ENCODE data around the gene METAP2.
"Not testable (repeated sequence)": the region's sequence is repeated elsewhere in the genome, so short reads cannot be mapped to it uniquely, and the experiment has no call there.

Gene METAP2

DNA sequence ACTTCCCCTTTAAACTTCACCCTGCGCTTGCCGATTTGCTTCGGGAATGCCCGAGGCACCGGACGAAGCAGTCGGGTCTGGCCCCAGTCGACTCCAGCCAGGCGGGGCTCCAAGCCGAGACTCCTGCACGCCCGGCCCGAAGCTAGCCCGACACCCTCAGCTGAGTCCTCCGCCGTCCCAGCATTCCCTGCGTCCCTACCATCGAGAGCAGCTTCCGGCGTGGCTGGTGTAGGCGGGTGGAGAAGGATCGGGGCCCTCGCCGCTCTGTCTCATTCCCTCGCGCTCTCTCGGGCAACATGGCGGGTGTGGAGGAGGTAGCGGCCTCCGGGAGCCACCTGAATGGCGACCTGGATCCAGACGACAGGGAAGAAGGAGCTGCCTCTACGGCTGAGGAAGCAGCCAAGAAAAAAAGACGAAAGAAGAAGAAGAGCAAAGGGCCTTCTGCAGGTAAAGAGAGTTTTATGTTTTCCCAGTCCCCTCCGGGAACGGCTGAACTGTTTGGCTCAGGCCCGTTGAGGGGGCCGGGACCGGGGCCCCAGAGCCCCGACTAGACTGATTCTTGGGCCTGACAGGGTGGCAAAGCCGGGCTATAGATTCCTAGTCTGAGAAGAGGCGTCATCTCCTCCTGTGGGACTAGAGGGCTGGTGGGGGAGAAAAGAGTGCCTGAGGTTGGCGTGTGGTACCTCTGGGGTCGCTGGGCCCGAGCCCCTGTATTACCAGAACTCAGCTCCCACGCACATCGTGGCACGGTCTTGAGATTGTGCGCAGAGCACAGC, at the start of gene METAP2:
Gene METAP2 (plus strand): TSS at position 269 of the 776 bp plus-strand sequence. CDS start 28 bp downstream, at position 297.
- peak; percentile 90 for DNase-seq

DNA sequence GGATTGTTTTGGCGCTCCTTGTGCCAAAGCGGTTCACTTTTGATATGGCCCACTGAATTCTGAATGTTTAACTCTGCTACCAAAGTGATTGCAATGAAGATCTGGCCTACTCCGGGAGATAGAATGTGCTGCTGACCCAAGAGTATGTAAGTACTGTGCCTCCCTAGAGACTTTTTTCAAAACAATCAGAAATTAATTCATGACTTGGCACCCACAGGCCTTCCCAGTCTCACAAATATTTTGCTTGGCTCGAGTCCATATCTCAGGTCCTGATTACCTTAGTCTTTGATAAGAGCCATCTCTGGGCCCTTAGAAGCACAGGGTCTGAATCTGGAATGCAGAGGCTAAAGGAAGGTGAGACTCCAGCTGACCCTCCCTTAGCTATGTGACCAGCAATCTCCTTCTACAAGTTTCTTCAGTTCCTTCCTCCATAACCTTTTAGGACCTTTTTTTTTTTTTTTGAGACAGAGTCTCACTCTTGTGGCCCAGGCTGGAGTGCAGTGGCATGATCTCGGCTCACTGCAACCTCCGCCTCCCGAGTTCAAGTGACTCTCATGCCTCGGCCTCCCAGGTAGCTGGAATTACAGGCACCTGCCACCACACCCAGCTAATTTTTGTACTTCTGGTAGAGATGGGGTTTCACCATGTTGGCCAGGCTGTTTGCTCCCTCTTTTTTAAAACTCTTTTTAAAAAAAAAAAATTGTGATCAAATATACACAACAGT, 49.5 kb upstream of the METAP2 start:
- no peak for DNase-seq

DNA sequence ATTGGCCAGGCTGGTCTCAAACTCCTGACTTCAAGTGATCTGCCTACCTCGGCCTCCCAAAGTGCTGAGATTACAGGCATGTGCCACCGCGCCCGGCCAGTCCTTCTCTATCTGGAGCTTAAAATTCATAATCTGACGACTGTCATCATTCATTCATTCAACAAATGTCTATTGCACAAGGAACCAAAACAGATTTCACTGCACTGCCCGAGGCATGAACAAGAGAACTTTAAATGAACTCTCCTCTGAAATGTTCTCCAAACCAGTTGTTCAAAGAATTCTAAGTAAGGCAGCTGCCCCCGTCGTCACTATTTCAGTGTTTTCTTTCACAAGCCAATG, 44.8 kb upstream of the METAP2 start:
- no peak for DNase-seq

DNA sequence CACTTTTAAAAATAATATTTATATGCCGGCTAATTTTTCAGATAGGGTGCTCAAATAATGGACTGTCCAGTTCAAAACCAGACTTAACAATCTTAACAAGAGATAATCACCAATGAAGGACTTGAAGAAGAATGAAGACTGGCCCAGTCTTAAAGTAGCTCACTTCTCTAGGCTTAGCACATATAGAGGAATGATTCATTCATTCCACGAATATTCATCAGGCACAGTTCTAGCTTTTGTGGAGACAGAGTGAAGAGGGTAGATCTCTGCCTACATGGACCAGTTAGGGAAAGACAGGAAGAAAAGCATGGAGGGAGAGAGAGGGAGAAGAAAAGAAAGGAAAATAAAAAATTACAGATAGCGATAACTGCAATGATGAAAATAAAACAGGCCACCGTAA, 42.8 kb upstream of the METAP2 start:
- DNase-seq, result no peak

DNA sequence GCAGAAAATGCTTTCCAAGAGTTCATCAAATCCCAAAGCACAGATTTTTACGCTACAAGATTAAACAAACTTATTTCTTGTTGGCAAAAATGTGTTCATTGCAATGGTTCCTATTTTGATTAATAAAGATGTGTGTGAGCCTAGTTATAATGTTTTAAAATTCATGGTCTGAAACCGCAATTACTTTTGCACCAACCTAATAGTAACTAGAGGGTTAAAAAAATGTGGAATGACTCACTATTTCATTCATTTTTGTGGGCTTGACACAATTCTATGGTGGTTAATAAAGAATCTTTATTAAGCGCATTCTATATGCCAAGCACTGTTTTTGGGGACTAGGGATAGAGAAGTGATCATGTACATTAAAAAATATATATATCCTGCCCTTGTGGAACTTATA, 38.6 kb upstream of the METAP2 start:
- DNase-seq, result no peak

DNA sequence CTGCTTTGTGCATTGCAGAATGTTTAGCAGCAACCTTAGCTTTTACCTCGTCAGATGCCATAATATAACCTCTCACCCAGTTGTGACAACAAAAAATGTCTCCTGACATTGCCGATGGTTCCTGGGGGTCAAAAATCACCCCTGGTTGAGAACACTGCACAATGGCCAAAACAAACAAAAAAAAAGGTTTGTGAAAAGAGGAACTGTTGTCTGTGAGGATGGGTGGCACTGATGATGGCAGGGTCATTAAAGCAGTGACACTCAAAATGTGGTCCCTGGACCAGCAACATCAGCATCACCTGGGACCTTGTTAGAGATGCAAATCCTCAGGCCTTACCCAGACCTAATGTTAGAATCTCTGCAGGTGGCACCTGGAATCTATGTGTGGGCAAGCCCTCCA, 36.4 kb upstream of the METAP2 start:
- no peak for DNase-seq

DNA sequence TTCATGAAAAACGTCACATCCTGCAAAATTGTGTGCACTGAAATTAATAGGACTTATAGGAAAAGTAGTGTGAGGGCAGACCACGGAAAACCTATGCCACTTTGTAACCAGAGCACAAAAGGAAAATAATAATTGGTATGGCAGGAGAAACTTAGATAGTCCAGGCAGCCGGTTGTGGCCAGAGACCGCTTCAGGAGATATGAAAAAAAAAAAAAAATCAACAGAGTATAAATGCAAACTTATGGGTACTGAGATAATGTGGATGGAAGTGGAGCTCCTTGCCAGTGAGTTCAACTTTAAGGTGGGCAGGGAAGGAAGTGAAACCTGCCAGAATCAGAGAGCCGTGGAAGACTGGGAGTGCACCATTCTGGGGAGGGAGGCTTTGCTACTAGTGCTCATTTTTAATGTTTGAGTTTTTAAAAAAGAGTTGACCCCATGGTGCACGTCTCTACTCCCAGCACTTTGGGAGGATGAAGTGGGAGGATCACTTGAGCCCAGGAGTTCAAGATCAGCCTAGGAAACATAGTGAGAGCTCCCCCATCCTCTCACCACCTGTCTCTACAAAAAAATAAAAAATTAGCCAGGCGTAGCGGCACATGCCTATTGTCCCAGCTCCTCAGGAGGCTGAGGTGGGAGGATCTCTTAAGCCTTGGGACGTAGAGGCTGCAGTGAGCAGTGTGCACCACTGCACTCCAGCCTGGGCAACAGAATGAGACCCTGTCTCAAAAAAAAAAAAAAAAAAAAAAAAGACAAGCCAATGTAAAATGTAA, 34.3 kb upstream of the METAP2 start:
- no peak for DNase-seq

DNA sequence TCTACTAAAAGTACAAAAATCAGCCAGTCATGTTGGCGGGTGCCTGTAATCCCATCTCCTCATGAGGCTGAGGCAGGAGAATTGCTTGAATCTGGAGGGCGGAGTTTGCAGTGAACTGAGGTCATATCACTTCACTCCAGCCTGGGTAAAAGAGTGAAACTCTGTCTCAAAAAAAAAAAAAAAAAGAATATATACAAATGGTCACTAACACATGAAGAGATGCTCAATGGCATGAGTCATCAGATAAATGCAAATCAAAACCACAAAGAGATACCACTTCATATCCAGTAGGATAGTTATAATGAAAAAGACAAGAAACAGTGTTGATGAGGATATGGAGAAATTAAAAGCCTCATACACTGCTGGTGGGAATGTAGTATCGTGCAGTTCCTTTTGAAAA, 33.6 kb upstream of the METAP2 start:
- no peak for DNase-seq

DNA sequence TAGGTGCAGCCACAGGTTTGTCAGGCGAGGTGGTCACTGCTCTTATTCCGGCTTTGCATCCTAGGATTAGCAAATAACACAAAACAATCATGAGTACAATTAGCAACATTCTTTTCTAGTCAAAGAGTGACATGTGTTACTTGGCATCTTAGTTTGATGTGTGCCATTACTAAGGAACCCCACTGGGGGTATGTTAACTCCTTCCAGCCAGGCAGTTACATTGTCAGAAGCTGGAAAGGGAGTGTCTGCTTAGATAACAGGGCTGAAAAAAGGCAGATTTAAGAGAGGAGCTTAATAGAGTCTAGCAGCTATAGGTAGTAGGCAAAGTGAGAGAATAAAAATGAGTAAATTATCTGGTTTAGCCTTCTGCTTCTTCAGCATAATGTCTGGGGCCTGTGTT, 30.5 kb upstream of the METAP2 start:
- no peak for DNase-seq

DNA sequence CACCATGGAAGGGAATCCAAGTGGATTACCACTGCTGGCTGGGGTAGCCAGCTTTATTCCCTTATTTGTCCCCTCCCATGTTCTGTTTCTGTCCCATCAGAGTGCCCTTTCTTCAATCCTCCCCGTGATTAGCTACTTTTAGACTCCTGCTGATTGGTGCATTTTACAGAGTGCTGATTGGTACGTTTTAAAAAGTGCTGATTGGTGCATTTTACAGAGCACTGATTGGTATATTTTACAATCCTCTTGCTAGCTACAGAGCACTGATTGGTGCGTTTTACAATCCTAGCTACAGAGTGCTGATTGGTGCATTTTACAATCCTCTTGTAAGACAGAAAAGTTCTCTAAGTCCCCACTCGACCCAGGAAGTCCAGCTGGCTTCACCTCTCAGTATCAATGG, 28.9 kb upstream of the METAP2 start:
- DNase-seq, result not testable (repeated sequence)

DNA sequence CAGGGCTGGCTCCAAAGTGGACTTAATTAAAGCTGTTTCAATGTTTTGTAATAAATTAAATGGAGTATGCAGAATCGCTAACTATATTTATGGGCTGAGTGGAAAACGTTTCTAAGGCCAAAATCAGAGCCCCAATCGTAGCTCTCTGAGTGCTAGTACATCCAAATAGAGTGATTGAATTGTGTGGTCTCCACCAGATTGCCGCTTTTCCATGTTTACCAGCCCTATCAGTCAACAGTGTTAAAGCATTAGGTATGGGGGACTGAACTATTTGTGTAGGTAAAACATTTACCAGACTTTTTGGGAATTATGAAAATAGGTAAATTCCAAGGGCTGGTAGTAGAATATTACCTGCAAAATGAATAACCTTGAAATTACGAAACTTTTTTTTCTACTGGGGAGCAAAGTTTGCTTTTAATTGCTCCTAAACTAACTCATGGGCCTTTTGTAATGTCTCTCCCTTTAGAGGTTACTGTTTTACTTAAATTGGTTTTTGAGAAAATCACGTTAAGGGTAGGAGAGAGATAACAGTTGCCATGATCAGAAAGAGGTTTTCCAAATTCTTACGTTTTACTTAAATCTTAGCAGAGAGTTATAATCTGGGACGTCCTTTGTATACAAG, 28.0 kb upstream of the METAP2 start:
- DNase-seq, result no peak

DNA sequence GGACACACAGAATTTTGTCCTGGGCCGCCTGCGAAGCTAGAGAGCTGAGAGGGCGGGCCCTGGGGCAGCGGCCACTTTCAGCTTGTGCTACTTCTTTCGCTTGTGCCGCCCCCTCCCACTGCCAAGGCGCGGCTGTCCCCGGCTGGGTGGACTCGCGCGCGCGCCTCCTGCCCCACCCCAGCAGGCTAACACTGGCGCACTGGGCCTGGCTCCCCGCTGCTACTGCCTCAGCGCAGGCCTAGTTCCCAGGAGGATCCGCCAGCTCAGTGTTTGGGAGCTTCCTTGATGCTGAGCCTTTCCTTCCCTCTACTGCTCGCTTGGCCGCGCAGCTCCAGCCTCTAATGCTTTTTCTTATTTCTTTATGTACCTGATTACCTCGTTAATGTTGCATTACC, 27.4 kb upstream of the METAP2 start:
- DNase-seq, result no peak

DNA sequence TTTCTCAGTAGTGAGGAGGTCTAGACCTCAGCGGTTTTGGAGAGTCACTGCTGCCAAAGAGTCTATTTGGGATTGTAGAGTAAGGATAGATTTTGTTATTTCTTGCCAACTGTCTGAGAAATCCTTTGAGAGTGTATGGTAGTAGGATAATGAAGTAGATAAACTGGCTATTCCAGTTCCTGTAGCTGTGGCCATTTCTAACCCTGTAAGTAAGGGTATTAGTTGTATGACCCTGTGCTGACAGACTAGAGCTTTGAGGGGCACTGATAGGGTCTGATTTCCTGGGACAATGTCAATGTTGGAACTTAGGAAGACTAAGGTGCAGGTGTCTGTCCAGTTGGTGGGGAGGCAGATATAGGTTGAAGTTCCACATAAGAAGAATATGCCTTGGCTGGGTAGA, 24.3 kb upstream of the METAP2 start:
- DNase-seq, result not testable (repeated sequence)

DNA sequence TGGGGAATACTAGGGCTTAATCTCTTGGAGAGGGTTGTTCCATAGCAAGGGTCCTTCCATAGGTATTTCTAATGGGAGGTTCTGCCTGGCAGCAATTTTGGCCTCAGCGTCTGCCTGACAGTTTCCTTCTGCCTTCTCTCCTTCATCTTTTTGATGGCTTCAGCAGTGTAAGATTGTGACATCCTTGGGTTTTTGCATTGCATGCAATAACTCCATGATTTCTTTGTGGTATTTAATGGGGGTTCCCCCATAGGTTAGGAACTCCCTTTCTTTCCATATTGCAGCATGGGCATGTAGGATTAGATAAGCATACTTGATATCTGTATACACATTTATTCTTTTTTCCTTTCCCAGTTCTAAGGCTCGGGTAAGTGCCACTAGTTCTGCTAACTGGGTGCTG, 21.5 kb upstream of the METAP2 start:
- not testable (repeated sequence) for DNase-seq

DNA sequence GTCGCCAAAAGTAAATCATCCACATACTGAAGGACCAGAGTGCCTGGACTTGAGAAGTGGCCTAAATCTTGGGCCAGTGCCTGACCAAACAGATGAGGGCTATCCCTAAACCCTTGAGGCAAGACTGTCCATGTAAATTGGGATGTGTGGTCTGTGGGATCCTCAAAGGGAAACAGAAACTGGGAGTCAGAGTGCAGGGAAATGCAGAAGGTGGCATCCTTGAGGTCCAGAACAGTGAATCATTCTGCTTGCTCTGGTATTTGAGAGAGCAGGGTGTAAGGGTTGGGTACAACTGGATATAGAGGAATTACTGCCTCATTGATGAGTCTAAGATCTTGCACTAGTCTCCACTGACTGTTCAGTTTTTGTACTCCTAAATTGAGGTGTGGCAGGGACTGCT, 20.1 kb upstream of the METAP2 start:
- DNase-seq, result not testable (repeated sequence)

DNA sequence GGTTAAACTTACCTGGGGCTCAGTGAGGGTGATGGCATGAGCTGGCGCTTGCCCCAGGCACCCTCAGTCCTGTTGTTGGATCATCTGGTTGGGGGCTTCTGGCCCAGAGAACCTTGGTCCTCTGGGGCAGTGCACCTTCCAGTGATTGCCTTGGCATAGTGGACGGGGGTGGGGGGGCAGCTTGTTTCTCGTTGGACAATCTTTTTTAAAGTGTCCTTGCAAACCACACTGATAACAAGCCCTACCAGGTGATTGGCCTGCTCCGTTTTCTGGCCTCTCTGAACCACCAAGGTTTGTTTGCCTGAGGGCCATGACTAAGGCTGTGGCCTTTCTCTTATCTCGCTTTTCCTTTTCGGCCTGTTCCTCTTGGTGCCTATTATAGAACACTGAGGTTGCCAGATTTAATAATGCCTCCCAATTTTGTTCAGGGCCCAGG, 19.2 kb upstream of the METAP2 start:
- DNase-seq, result not testable (repeated sequence)

DNA sequence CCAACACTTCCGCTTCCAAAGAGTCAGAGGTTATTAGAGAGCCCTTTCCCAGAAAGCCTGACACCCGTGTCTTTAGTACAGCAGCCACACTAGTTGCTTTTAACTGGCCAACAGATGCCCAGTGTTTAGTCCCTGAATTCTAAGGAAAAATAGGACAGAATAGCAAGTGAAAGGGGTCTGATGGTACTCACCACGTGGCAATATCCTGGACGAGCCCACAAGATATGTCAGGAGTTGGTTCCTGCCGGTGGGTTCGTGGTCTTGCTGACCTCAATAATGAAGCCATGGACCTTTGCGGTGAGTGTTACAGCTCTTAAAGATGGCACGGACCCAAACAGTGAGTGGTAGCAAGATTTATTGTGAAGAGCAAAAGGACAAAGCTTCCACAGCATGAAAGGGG, 16.3 kb upstream of the METAP2 start:
- not testable (repeated sequence) for DNase-seq

DNA sequence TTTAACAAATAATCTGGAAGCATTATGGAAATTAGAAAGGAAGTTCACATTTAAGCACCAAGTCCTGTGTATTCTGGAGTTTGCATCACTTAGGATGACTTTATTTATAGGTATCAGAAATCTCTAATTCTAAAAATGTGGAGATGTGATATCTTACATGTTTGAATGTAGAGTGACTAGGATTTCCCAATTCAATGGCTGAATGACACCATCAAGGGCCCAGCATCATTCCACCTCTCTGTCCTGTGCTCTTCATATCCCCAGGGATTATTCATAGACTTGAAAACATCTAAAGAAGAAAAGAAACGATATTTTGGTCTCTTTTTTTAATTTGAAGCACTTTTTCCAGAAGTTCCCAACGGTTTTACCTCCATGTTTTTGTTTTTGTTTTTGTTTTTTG, 15.2 kb upstream of the METAP2 start:
- DNase-seq, result no peak

DNA sequence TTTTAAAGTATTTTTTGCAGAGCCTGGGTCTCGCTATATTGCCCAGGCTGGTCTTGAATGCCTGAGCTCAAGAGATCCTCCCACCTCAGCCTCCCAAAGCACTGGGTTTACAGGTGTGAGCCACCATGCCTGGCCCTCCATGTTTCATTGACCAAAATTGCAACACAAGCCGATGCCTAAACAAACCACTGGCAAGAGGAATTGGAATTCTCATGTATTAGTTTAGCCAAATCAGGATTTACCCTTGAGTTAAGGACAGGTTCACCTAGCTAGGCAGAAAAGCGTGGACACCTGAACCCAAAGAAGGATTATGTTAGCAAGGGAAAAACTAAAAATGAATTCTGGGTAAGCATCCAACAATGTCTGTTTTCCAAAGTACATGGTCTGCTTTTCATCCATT, 14.6 kb upstream of the METAP2 start:
- DNase-seq, result no peak

DNA sequence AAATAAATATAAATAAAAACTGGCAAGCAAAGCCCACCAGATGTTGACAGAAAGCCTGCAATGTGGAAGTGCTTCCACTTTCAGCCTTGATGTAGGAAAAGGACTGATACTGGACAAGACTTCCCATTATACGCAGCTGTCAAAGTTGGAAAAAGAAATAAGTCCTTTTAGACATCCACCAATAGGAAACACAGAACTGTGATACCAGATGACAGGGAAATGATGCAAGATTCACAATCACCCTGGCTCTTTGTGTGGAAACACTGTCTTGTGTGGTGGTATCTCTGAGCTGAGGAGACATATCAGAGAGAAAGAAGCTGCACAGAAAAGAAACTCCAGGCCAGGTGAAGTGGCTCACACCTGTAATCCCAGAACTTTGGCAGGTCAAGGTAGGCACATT, 13.8 kb upstream of the METAP2 start:
- DNase-seq, result no peak

DNA sequence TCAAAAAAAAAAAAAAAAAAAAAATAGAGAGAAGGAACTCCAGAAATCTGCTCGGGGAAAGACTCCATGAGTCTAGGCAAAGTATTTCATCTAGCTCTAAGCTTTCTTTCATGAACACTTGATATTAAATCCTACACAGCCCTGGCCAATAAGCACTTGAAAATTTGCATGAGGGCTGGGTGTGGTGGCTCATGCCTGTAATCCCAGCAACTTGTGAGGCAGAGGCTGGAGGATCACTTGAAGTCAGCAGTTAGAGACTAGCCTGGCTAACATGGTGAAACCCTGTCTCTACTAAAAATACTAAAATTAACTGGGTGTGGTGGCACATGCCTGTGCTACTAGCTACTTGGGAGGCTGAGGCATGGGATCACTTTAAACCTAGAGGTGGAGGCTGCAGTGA, 13.1 kb upstream of the METAP2 start:
- no peak for DNase-seq

DNA sequence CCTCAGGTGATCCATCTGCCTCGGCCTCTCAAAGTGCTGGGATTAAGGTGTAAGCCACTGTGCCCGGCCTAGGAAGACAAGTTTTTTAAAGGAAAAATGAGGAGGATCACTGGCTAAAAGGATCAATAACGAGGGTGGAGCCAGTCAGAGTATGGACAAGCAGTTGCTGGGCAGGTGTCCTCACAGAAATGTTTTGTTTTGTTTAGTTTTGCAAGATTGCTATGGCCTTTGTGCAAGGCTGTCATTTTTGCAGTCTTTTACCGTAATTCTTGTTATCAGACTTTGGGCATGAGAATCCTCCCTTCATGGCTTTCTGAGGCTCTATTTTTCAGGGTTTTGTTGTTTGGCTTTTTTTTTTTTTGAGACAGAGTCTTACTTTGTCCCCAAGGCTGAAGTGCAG, 11.9 kb upstream of the METAP2 start:
- no peak for DNase-seq

DNA sequence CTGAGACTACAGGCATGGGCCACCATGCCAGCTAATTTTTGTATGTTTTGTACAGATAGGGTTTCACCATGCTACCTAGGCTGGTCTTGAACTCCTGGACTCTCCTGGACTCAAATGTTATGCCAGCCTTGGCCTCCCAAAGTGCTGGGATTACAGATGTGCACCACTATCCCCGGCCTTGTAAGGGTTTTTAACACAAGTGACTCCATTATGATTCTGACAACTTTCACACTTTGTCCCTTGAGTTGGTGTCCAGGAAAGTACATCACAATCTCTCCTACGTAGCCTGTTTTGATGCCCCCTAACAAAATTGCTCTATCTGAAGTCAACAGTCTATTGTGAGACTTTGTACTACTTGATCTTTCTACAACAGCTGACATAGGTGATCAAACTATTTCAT, 11.4 kb upstream of the METAP2 start:
- DNase-seq, result no peak

Measured in NCI-H2227 treated with DMSO at 0.1 percent for 48 hours (cell line).